ENCODE measurements around the gene APCDD1. TPM values are rescaled to one million over a fixed set of nuclear protein-coding genes. Genes with fewer than 3 reads are reported as not detected.

The APCDD1 gene
- total and polyA plus RNA-seq, 4 donors = 0.51 to 2.8 (median 1.5) TPM

- TF ChIP-seq REST (IDR thresholded peaks at IDR 0.05) (no peak), EGR1 (IDR thresholded peaks at IDR 0.05; ENCODE audit: low read depth in 2 of 2) (no peak), GABPA (IDR thresholded peaks at IDR 0.05 in 1 of 2, conservative IDR thresholded peaks at IDR 0.05 in 1 of 2) (no peak), FOXA1 (IDR thresholded peaks at IDR 0.05) (no peak), TAF1 (conservative IDR thresholded peaks at IDR 0.05) (no peak), JUND (IDR thresholded peaks at IDR 0.05) (no peak), SP1 (IDR thresholded peaks at IDR 0.05) (no peak), NR2F2 (IDR thresholded peaks at IDR 0.05) (no peak)
These were observed 61.6 kb downstream of the APCDD1 start (continued) for GRCh38 chr18:10516078-10516477.

GRCh38 chr18:10518595-10519255, 64.3 kb downstream of the APCDD1 start:
- no peak overlapping the region for H3K27ac ChIP-seq (ENCODE audit: low read depth in 1 of 2, low read length in 2 of 2)
- peaks cover 0 to 5% (median 0%) of the 10 kb centered on the region in 4 donors for H3K27me3 ChIP-seq (ENCODE audit: control insufficient read depth in 4 of 4, insufficient read depth in 4 of 4, low read length in 3 of 4)
- H3K9me3 ChIP-seq (ENCODE audit: control insufficient read depth in 4 of 4, low read length in 3 of 4) = peaks cover 0 to 6% (median 0%) of the 10 kb centered on the region in 4 donors
- DNase-seq (ENCODE audit: low spot score) = no peak
- H3K9ac ChIP-seq (ENCODE audit: low read depth in 1 of 2, low read length in 2 of 2) = no peak overlapping the region
- H3K36me3 ChIP-seq (ENCODE audit: control insufficient read depth in 4 of 4, insufficient read depth in 3 of 4, low read depth in 1 of 4, low read length in 3 of 4) = no peaks in the 10 kb centered on the region
- TF ChIP-seq SP1 (IDR thresholded peaks at IDR 0.05) (no peak), RAD21 (IDR thresholded peaks at IDR 0.05) (peak; percentile 53 to 67), NR2F2 (IDR thresholded peaks at IDR 0.05) (peak; percentile 5)
- 45% methylated on average over 12 of the region's 12 CpGs for WGBS
- H3K4me3 ChIP-seq (ENCODE audit: low read depth in 1 of 3, low read length in 3 of 3) = no peak overlapping the region
- H3K4me1 ChIP-seq (ENCODE audit: control insufficient read depth in 4 of 4, insufficient read depth in 4 of 4, low read length in 3 of 4) = peaks cover 0 to 10% (median 4%) of the 10 kb centered on the region in 4 donors

GRCh38 chr18:10519366-10519765, 64.9 kb downstream of the APCDD1 start:
- WGBS = 55% methylated on average over 2 of the region's 2 CpGs
- peaks cover 0 to 6% (median 0%) of the 10 kb centered on the region in 4 donors for H3K9me3 ChIP-seq (ENCODE audit: control insufficient read depth in 4 of 4, low read length in 3 of 4)
- H3K9ac ChIP-seq (ENCODE audit: low read depth in 1 of 2, low read length in 2 of 2) = no peak overlapping the region
- TF ChIP-seq NR2F2 (IDR thresholded peaks at IDR 0.05) = no peak
- TF ChIP-seq FOXA1 (IDR thresholded peaks at IDR 0.05) = no peak
- TF ChIP-seq GABPA (IDR thresholded peaks at IDR 0.05 in 1 of 2, conservative IDR thresholded peaks at IDR 0.05 in 1 of 2) = no peak
- no peak for TF ChIP-seq EGR1 (IDR thresholded peaks at IDR 0.05; ENCODE audit: low read depth in 2 of 2)
- TF ChIP-seq SP1 (IDR thresholded peaks at IDR 0.05) = no peak
- no peak for TF ChIP-seq FOXA2 (IDR thresholded peaks at IDR 0.05)
- TF ChIP-seq HNF4A (conservative IDR thresholded peaks at IDR 0.05) = no peak
- no peak for TF ChIP-seq JUND (IDR thresholded peaks at IDR 0.05)
- no peak for TF ChIP-seq YY1 (IDR thresholded peaks at IDR 0.05)
- no peak for TF ChIP-seq TAF1 (conservative IDR thresholded peaks at IDR 0.05)
- TF ChIP-seq ZBTB33 (IDR thresholded peaks at IDR 0.05) = no peak
- TF ChIP-seq REST (IDR thresholded peaks at IDR 0.05) = no peak
- TF ChIP-seq RAD21 (IDR thresholded peaks at IDR 0.05) = no peak
- no peak for TF ChIP-seq ATF3 (IDR thresholded peaks at IDR 0.05)
- no peak for TF ChIP-seq HNF4G (IDR thresholded peaks at IDR 0.05)
- no peak for TF ChIP-seq CTCF (IDR thresholded peaks at IDR 0.05; ENCODE audit: low read depth, low read length, missing input control)
- no peak for TF ChIP-seq MAX (IDR thresholded peaks at IDR 0.05)
- no peak for DNase-seq (ENCODE audit: low spot score)
- H3K36me3 ChIP-seq (ENCODE audit: control insufficient read depth in 4 of 4, insufficient read depth in 3 of 4, low read depth in 1 of 4, low read length in 3 of 4) = no peaks in the 10 kb centered on the region
- H3K4me1 ChIP-seq (ENCODE audit: control insufficient read depth in 4 of 4, insufficient read depth in 4 of 4, low read length in 3 of 4) = peaks cover 0 to 10% (median 0%) of the 10 kb centered on the region in 4 donors
- H3K27me3 ChIP-seq (ENCODE audit: control insufficient read depth in 4 of 4, insufficient read depth in 4 of 4, low read length in 3 of 4) = peaks cover 0 to 5% (median 0%) of the 10 kb centered on the region in 4 donors
- no peak overlapping the region for H3K27ac ChIP-seq (ENCODE audit: low read depth in 1 of 2, low read length in 2 of 2)
- H3K4me3 ChIP-seq (ENCODE audit: low read depth in 1 of 3, low read length in 3 of 3) = no peak overlapping the region

Measured in liver (tissue), 9 donors.